ENCODE results near the gene DVL1. TPM values are rescaled to one million over a fixed set of nuclear protein-coding genes. Genes with fewer than 3 reads are reported as not detected.

Gene DVL1
- total and polyA plus RNA-seq, 12 donors = 64.7 to 153 (median 79.7) TPM

- Histone ChIP-seq H3K9me3 (no peaks in the 10 kb centered on the region), H3K4me1 (peaks cover 10 to 70% (median 46%) of the 10 kb centered on the region in 9 donors), H3K36me3 (peaks cover 6 to 81% (median 64%) of the 10 kb centered on the region in 9 donors), H3K27me3 (no peaks in the 10 kb centered on the region), H3K4me3 (no peak overlapping the region), H3K27ac (peak overlapping the region in 4 of 10 donors; percentile 57 to 71 (median 60))
- WGBS, 2 donors = 74% methylated on average over 11 of the region's 11 CpGs
- no peak for TF ChIP-seq CTCF (IDR thresholded peaks at IDR 0.05)
- ATAC-seq (no peak), DNase-seq (no peak)
- intact Hi-C loops (cut with DNase I) = loop anchor here in 1 of 10 donors (5.0 kb wide), 1 partner anchor 47 kb away; no protein-coding TSS in a partner anchor
Observed at GRCh38 chr1:1395166-1395565, 45.9 kb upstream of the DVL1 start.

GRCh38 chr1:1394116-1394515 is 44.9 kb upstream of the DVL1 start:
- peak overlapping the region in 3 of 10 donors; percentile 57 to 71 (median 57) for H3K27ac ChIP-seq
- H3K4me3 ChIP-seq = no peak overlapping the region
- no peak for TF ChIP-seq CTCF (IDR thresholded peaks at IDR 0.05)
- WGBS, 2 donors = 97% methylated on average over 7 of the region's 7 CpGs
- H3K9me3 ChIP-seq = no peaks in the 10 kb centered on the region
- H3K27me3 ChIP-seq = no peaks in the 10 kb centered on the region
- peaks cover 6 to 67% (median 42%) of the 10 kb centered on the region in 9 donors for H3K4me1 ChIP-seq
- DNase-seq = no peak
- intact Hi-C loops (cut with DNase I) = no loop called here
- no peak for ATAC-seq
- H3K36me3 ChIP-seq = peaks cover 11 to 91% (median 75%) of the 10 kb centered on the region in 9 donors

- H3K4me1 ChIP-seq = peaks cover 6 to 66% (median 40%) of the 10 kb centered on the region in 9 donors
- intact Hi-C loops (cut with DNase I) = no loop called here
- 87 to 93% methylated on average over 11 of the region's 11 CpGs for WGBS, 2 donors
Observed at GRCh38 chr1:1393428-1393827, 44.2 kb upstream of the DVL1 start.

GRCh38 chr1:1393014-1393413 is 43.8 kb upstream of the DVL1 start:
- H3K27ac ChIP-seq = no peak overlapping the region
- WGBS, 2 donors = 87 to 92% methylated on average over 4 of the region's 4 CpGs

More at GRCh38 chr1:1393428-1393827, 44.2 kb upstream of the DVL1 start:
- Histone ChIP-seq H3K4me3 (no peak overlapping the region), H3K27me3 (no peaks in the 10 kb centered on the region), H3K27ac (no peak overlapping the region), H3K36me3 (peaks cover 11 to 98% (median 82%) of the 10 kb centered on the region in 9 donors), H3K9me3 (no peaks in the 10 kb centered on the region)
- TF ChIP-seq CTCF (IDR thresholded peaks at IDR 0.05) = no peak
- DNase-seq = no peak
- ATAC-seq = no peak

More at GRCh38 chr1:1393014-1393413, 43.8 kb upstream of the DVL1 start:
- intact Hi-C loops (cut with DNase I) = no loop called here
- ATAC-seq (no peak), DNase-seq (no peak)
- peaks cover 2 to 62% (median 36%) of the 10 kb centered on the region in 9 donors for H3K4me1 ChIP-seq
- H3K36me3 ChIP-seq = peaks cover 15 to 100% (median 86%) of the 10 kb centered on the region in 9 donors
- TF ChIP-seq CTCF (IDR thresholded peaks at IDR 0.05) = no peak
- no peak overlapping the region for H3K4me3 ChIP-seq
- no peaks in the 10 kb centered on the region for H3K9me3 ChIP-seq
- H3K27me3 ChIP-seq = no peaks in the 10 kb centered on the region
